HG02571 (cell line): ENCODE measurements around the gene PCDHB8.
"Not testable (repeated sequence)": the region's sequence is repeated elsewhere in the genome, so short reads cannot be mapped to it uniquely, and the experiment has no call there.

ENCODE experiments used
- ATAC-seq: cut with Tn5 transposase; IDR thresholded peaks from one replicate; pipeline ENCODE4 v1.9.1; 2021; ENCODE audit warnings: mild to moderate bottlenecking, moderate library complexity; ENCODE audit not compliant: unreplicated experiment

Gene PCDHB8

DNA sequence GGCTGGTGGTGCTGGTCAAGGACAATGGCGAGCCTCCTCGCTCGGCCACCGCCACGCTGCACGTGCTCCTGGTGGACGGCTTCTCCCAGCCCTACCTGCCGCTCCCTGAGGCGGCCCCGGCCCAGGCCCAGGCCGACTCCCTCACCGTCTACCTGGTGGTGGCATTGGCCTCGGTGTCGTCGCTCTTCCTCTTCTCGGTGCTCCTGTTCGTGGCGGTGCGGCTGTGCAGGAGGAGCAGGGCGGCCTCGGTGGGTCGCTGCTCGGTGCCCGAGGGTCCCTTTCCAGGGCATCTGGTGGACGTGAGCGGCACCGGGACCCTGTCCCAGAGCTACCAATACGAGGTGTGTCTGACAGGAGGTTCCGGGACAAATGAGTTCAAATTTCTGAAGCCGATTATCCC, 47.8 kb downstream of the PCDHB8 start:
- ATAC-seq, result not testable (repeated sequence)
